Activated CD4-positive, alpha-beta T cell treated with anti-CD3 and anti-CD28 coated beads, Interleukin-2, Interleukin-6, amounts not matched to agents 100 ng/mL and 50 ng/mL, durations not matched to agents 16 hours and 8 hours (primary cell): Measurements from ENCODE around the gene MAP4K1.
"Not testable (repeated sequence)": the region's sequence is repeated elsewhere in the genome, so short reads cannot be mapped to it uniquely, and the experiment has no call there.

Source experiments
- DNase-seq: peaks from one replicate; pipeline ENCODE4 v3.0.0-alpha.2; 2020

The MAP4K1 gene

GRCh38 chr19:38619361-38620174 is 1.8 kb upstream of the MAP4K1 start:
- no peak for DNase-seq

GRCh38 chr19:38618590-38619360 is 1.0 kb upstream of the MAP4K1 start, which contains the start of gene EIF3K:
EIF3K (plus strand) TSS chr19:38619188; CDS start chr19:38619269, 81 bp downstream.
- peak; percentile 100 for DNase-seq

- peak; percentile 48 for DNase-seq
These were observed 430 bp downstream of the MAP4K1 start for GRCh38 chr19:38617283-38617763.

GRCh38 chr19:38616265-38616664 is 1.5 kb downstream of the MAP4K1 start:
- peak; percentile 44 for DNase-seq

GRCh38 chr19:38615007-38615581 is 2.7 kb downstream of the MAP4K1 start:
- DNase-seq, result no peak

GRCh38 chr19:38614289-38614688 is 3.5 kb downstream of the MAP4K1 start:
- DNase-seq, result no peak

- DNase-seq, result no peak
These were observed 11.6 kb downstream of the MAP4K1 start for GRCh38 chr19:38606131-38606530.

GRCh38 chr19:38602856-38603255 is 14.9 kb downstream of the MAP4K1 start:
- not testable (repeated sequence) for DNase-seq

- no peak for DNase-seq
These were observed 18.0 kb downstream of the MAP4K1 start for GRCh38 chr19:38599722-38600121.

- DNase-seq, result no peak
These were observed 20.7 kb downstream of the MAP4K1 start for GRCh38 chr19:38597075-38597474.

GRCh38 chr19:38596057-38596981 is 21.4 kb downstream of the MAP4K1 start:
- peak; percentile 27 for DNase-seq

GRCh38 chr19:38592940-38593339 is 24.8 kb downstream of the MAP4K1 start:
- no peak for DNase-seq

- DNase-seq, result no peak
These were observed 29.7 kb downstream of the MAP4K1 start for GRCh38 chr19:38588041-38588440.

- DNase-seq, result no peak
These were observed 30.2 kb downstream of the MAP4K1 start for GRCh38 chr19:38587562-38587961.

GRCh38 chr19:38583985-38584305 is 33.8 kb downstream of the MAP4K1 start:
- DNase-seq, result no peak

GRCh38 chr19:38583219-38583984 is 34.4 kb downstream of the MAP4K1 start:
- no peak for DNase-seq

- no peak for DNase-seq
These were observed 37.7 kb downstream of the MAP4K1 start for GRCh38 chr19:38580080-38580479.

GRCh38 chr19:38579304-38579703 is 38.4 kb downstream of the MAP4K1 start:
- DNase-seq, result not testable (repeated sequence)

GRCh38 chr19:38577826-38578225 is 39.9 kb downstream of the MAP4K1 start:
- no peak for DNase-seq

- DNase-seq, result no peak
These were observed 46.1 kb downstream of the MAP4K1 start for GRCh38 chr19:38571682-38572081.

GRCh38 chr19:38569368-38569983 is 48.3 kb downstream of the MAP4K1 start:
- no peak for DNase-seq
